GM12872 (cell line): Measurements from ENCODE around the gene NRXN3.

Experiments used
- CTCF ChIP-seq: IDR thresholded peaks from 3 replicates; pipeline ENCODE4 v1.5.1; 2011; ENCODE audit warnings: low read depth, mild to moderate bottlenecking, low read length, moderate library complexity; ENCODE audit not compliant: insufficient read depth

NRXN3 gene

GRCh38 chr14:79465651-79466050 lies 1295.5 kb downstream of the NRXN3 start:
- TF ChIP-seq CTCF, result no peak

DNA sequence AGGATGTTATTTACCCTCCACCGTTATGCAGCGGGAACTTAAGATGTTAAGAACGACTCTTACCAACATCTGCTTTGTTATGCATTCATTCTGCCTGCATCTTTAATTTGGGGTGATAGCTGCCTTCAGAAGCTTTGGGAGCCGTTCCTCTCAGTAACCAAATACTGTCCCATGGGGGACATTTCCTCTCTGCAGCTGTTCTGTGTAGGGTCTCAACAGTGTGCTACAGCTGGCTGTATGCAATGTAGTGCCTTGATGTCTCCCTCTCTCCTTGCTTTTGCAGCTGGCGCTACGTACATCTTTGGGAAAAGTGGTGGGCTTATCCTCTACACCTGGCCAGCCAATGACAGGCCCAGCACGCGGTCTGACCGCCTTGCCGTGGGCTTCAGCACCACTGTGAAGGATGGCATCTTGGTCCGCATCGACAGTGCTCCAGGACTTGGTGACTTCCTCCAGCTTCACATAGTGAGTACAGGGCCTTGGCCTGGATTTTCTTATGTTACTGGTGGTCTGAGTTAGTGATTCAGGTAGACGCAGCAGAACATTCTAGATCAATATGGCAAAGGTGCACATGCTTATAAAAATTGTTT lies 1296.9 kb downstream of the NRXN3 start:
- TF ChIP-seq CTCF, result no peak

DNA sequence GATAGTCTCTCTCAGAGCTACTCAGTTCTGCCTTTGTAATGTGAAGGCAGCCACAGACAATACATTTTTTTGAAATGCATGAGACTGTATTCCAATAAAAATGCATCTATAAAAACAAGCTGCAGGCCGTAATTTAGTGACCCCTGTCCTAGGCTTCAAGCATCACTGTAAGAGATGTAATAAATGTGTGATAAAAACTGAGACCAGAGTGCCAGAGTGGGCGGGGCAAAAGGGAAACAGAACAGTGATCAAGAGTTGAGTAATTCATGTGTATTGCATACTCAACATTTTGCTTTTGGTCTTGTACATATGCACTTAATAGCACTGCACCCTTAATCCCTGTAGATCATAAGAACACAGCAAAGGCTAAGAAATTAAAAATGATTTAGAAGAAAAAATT lies 1297.7 kb downstream of the NRXN3 start:
- TF ChIP-seq CTCF, result no peak

GRCh38 chr14:79468486-79468885 lies 1298.3 kb downstream of the NRXN3 start:
- no peak for TF ChIP-seq CTCF

GRCh38 chr14:79473651-79474050 lies 1303.5 kb downstream of the NRXN3 start:
- TF ChIP-seq CTCF, result no peak

GRCh38 chr14:79475887-79476532 lies 1305.8 kb downstream of the NRXN3 start:
- no peak for TF ChIP-seq CTCF

- no peak for TF ChIP-seq CTCF
Measured at GRCh38 chr14:79476552-79476951, 1306.4 kb downstream of the NRXN3 start.

DNA sequence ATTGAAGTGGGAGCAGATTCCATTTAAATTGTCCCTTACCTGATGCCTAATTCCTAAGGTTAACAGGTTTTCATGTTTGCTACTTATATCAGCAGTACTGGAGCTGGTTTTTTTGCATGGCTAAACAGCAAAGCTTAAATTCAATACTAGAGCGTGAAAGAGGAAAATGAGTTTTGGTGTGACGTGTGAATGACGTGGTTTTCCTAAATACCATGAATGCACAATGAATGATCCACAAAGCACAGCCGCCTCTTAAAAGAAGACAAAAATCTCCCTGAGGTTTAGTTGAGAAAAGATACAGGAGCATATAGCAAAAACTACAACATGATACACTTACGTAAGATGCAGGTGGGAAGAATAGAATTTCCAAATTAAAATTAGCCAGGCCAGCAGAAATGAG lies 1310.0 kb downstream of the NRXN3 start:
- no peak for TF ChIP-seq CTCF
